C4-2B (cell line): ENCODE data around the gene TSPEAR.

ENCODE experiments used
- H3K27ac ChIP-seq: fragments of 450-650 bp; 2 replicates; pipeline ENCODE4 v1.5.1; 2017
- ZFX ChIP-seq: fragments of 450-650 bp; IDR thresholded peaks from 2 replicates; pipeline ENCODE4 v1.6.1; 2017
- TF ChIP-seq, protein P1 (sequence below): fragments of 450-650 bp; conservative IDR thresholded peaks from 2 replicates; pipeline ENCODE4 v1.5.1; 2017; ENCODE audit warnings: mild to moderate bottlenecking

Gene TSPEAR

DNA sequence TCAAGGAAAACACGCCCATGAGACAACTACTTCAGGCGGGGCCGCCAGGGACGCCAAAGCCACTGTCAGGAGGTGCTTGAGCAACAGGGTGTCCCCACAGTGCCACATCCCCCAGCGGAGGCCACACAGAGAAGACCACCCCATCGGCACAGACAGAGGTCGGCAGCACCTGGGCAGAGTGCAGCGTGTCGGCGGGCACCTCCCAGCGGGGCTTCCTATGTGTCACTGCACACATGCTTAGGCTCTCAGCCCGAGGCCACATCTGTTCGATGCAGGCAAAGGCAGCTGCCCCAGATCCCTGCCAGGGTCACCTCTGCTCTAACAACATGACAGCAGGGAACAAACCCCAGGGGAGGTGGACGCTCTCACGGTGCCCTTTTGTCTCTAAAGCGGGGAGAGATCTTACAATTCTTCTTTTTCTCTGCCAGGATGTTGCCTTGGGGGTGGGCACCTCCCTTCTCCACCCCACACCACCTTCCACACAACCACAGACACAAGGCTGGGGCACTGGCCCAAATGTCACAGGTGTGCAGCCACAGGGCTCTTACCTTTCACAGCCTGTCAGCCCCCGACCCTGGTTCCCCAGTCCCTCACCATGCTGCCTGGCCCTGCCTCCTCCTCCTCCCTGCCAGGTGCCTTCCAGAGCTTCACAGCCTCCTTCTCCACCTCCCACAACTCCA lies 95.3 kb downstream of the TSPEAR start:
- no peak overlapping the region for H3K27ac ChIP-seq
- TF ChIP-seq, protein P1, sequence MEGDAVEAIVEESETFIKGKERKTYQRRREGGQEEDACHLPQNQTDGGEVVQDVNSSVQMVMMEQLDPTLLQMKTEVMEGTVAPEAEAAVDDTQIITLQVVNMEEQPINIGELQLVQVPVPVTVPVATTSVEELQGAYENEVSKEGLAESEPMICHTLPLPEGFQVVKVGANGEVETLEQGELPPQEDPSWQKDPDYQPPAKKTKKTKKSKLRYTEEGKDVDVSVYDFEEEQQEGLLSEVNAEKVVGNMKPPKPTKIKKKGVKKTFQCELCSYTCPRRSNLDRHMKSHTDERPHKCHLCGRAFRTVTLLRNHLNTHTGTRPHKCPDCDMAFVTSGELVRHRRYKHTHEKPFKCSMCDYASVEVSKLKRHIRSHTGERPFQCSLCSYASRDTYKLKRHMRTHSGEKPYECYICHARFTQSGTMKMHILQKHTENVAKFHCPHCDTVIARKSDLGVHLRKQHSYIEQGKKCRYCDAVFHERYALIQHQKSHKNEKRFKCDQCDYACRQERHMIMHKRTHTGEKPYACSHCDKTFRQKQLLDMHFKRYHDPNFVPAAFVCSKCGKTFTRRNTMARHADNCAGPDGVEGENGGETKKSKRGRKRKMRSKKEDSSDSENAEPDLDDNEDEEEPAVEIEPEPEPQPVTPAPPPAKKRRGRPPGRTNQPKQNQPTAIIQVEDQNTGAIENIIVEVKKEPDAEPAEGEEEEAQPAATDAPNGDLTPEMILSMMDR: no peak
- TF ChIP-seq ZFX: no peak

DNA sequence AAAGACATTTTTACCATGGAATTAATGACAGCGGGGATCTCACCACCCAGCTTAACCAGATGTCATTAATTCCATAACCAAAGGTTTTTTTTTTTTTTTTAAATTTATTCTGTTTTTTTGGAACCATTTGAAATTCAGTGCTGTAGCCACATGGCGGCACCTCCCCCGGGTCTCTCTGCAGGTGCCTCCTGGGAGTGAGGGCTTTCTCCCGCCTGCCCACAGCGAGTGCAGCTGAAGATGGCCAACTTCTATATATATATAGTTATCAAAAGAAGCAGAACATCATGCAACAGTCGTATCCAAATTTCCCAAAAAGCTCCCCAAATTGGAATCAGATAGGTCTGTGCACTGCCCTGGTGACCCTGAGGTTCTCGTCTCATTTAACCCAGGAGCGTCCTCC lies 95.9 kb downstream of the TSPEAR start:
- H3K27ac ChIP-seq: no peak overlapping the region
- TF ChIP-seq, protein P1: no peak
- TF ChIP-seq ZFX: no peak

DNA sequence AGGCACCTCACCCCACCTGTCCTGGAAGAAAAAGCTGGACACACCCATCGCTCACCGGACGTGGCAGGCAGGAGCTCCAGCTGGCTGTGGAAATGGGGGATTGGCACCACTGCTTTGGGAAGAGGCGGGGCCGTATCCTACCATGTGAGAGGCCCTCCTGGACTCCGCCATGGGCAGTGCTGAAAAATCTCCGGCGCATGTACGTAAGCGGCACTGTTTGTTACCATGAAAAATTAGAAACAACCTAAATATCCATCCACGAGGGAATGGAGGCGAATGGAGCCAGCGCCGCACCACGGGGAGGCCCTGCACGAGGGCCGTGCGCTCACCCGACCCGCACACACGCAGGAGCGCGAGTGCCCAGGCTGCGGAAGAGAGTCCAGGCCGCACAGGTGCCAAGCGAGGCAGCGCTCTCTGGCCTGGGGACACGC lies 96.4 kb downstream of the TSPEAR start:
- TF ChIP-seq, protein P1: no peak
- TF ChIP-seq ZFX: no peak
- no peak overlapping the region for H3K27ac ChIP-seq

DNA sequence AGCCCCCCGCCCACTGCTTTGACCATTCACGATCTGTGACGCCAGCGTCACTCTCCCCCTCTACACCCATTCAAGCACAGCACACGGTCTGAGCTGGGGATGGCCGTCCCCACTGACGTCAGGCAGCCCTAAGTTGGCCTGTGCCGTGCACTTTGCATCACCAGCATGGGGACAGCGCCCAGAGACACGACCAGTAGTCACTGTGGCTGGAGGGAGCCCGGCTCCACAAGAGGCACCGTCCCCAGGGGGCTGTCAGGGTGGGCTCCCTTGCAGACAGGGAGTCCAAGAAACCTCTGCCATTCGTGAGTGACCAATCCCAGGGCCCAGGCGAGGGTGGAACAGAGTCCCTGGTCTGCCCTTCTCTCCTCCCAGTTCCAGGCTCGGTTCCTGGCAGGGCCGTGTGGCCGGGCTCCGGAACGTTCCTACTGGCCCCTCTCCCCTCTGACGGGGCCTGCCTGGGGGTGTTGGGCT lies 97.2 kb downstream of the TSPEAR start:
- no peak overlapping the region for H3K27ac ChIP-seq
- TF ChIP-seq ZFX: no peak
- TF ChIP-seq, protein P1: no peak

DNA sequence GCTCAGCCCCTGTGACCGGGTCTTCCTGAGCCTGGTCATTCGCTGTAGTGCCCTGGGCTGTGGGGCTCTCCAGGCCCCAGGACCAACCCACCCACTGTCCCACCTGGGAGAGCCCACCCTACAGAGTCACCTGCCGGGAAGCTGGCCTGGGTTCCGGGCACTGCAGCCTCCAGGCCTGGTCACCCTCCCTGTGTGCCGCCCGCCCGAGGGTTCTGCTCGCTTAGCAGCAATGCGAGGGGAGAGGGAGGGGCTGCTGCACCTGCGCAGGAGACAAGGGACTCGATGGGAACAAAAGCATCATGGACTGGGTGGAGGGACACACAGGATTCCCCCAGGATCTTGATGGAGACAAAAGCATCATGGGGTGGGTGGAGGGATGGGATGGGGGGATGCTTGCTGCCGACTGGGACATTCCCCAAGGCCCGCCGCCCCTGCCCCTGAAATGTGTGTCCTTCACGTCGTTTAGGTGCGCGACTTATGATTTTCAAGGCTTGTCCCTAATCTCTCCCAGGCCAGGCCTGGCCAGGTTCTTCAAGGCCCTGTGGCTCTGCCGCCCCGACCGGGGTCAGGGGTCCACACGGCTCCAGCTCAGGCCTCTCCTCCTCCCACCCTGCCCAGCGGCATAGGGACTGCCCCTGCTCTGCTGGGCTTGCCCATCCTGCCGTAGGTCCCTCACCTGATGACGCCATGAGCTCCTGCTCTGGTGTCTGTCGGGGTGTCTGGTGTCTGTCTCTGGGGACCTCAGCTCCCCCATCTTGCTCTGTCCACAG lies 97.8 kb downstream of the TSPEAR start:
- no peak for TF ChIP-seq ZFX
- TF ChIP-seq, protein P1: no peak
- H3K27ac ChIP-seq: no peak overlapping the region

DNA sequence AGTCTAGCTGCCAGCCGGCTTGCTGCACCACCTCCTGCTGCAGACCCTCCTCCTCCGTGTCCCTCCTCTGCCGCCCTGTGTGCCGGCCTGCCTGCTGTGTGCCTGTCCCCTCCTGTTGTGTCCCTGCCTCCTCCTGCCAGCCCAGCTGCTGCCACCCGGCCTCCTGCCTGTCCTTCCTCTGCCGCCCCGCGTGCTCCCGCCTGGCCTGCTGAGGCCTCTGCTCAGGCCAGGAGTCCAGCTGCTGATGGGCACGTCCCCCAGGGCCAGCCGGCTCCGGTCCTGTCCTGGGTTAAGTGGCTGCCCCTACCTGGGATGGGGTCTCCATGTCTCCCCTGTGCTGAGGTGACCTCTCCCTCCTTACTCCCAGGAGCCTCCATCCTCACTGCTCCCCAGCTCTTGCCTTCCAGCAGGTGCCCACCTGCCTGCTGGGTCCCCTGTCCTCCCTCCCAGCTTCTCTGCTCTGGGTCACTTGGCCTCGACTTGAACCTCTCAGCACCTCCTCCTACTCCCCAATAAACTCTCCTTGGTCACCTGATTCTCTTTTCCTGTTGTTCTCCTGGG lies 98.6 kb downstream of the TSPEAR start:
- TF ChIP-seq ZFX: no peak
- TF ChIP-seq, protein P1: no peak
- no peak overlapping the region for H3K27ac ChIP-seq

DNA sequence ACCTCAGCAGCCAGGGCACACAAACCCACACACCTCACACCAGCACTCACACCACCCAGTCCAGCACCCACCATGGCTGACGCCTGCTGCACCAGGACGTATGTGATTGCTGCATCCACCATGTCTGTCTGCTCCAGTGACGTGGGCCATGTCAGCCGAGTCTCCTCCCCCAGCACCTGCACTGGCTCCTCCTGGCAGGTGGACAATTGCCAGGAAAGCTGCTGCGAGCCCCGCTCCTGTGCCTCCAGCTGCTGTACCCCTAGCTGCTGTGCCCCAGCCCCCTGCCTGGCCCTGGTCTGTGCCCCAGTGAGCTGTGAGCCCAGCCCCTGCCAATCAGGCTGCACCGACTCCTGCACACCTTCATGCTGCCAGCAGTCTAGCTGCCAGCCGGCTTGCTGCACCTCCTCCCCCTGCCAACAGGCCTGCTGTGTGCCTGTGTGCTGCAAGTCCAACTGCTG lies 99.3 kb downstream of the TSPEAR start, which contains the start of gene KRTAP10-8:
Gene KRTAP10-8, plus strand, starts transcription at position 51 of the 458 bp plus-strand sequence. Its CDS starts 22 bp downstream, at position 73.
- H3K27ac ChIP-seq: no peak within 1 kb of the TSS
- TF ChIP-seq, protein P1: no peak
- no peak for TF ChIP-seq ZFX
